HepG2 (cell line): ENCODE results near the gene M1AP. TPM values are rescaled to one million over a fixed set of nuclear protein-coding genes. Genes with fewer than 3 reads are reported as not detected.

Experiments used
- ATAC-seq: fragments of 200-7000 bp; cut with Tn5 transposase; 3 replicates; pipeline ENCODE4 v1.9.1; 2020; ENCODE audit warnings: mild to moderate bottlenecking, moderate library complexity
- BruUV-seq: library from RNA; stranded (reverse); fragments of 400-500 nt; replicated peaks from 2 replicates; lab custom pipeline; 2021; lab: Mats Ljungman, UMichigan
- CTCF ChIA-PET: fragments of 300-600 bp; formaldehyde crosslinking; extraction: SDS; loops from one replicate; lab custom pipeline; 2021; ENCODE audit warnings: low total read pairs, inconsistent platforms, low intra/inter-chr PET ratio; lab: Yijun Ruan, JAX
- POLR2A ChIA-PET: fragments of 350-600 bp; sonication (Branson Sonifier 250); formaldehyde crosslinking; loops from one replicate; lab custom pipeline; 2020; ENCODE audit warnings: antibody characterized with exemption, inconsistent platforms; lab: Yijun Ruan, JAX
- DNase-seq: peaks from one replicate; pipeline ENCODE4 v3.0.0-alpha.2; 2015; ENCODE audit warnings: low spot score
- FAIRE-seq: peaks from 3 replicates; lab custom pipeline; 2011; peaks lifted over from hg19 to GRCh38; lab: Jason Lieb, UNC
- H2AFZ ChIP-seq: one replicate; pipeline ENCODE4 v1.6.1; 2011; ENCODE audit warnings: low read length, inconsistent platforms
- H3K27ac ChIP-seq: fragments of 300-600 bp; 3 replicates; pipeline ENCODE4 v1.8.0; 2011; ENCODE audit warnings: mixed run types, mild to moderate bottlenecking, mixed read lengths, low read length, inconsistent platforms; ENCODE audit not compliant: insufficient read depth; ENCODE audit errors: extremely low read length
- H3K27me3 ChIP-seq, 2 experiments: fragments of 200-600 bp in 1 of 2; 2 replicates in 1 of 2; 3 replicates in 1 of 2; pipeline versions ENCODE4 v1.6.0 to v1.8.0; 2011; ENCODE audit warnings: low read length in 2 of 2, mild to moderate bottlenecking in 2 of 2, moderate library complexity in 2 of 2, inconsistent platforms in 1 of 2; ENCODE audit not compliant: insufficient read depth in 2 of 2, control insufficient read depth in 1 of 2
- H3K36me3 ChIP-seq, 2 experiments: fragments of 200-600 bp in 1 of 2; replicated peaks in 1 of 2; 2 replicates in 1 of 2; 3 replicates in 1 of 2; pipeline versions ENCODE4 v1.5.1 to v1.8.0; 2011; ENCODE audit warnings: low read length in 2 of 2, inconsistent platforms in 1 of 2; ENCODE audit not compliant: insufficient read depth in 2 of 2, control insufficient read depth in 1 of 2
- H3K4me1 ChIP-seq: 2 replicates; pipeline ENCODE4 v1.5.1; 2012; ENCODE audit warnings: low read length, inconsistent platforms; ENCODE audit not compliant: insufficient read depth
- H3K4me2 ChIP-seq: 2 replicates; pipeline ENCODE4 v1.6.0; 2011; ENCODE audit warnings: low read depth, low read length, inconsistent platforms
- H3K4me3 ChIP-seq, 3 experiments: fragments of 200-600 bp in 1 of 3; sonication (generic), shearing (Covaris generic) in 1 of 3; replicated peaks in 1 of 3; 2 replicates each; pipeline ENCODE4 v1.5.1; 2011 to 2016; ENCODE audit warnings: low read length in 3 of 3, inconsistent platforms in 2 of 3, low read depth in 2 of 3, mild to moderate bottlenecking in 2 of 3, control low read depth in 1 of 3, mixed read lengths in 1 of 3; ENCODE audit not compliant: insufficient read depth in 1 of 3
- H3K79me2 ChIP-seq: one replicate; pipeline ENCODE4 v1.6.1; 2011; ENCODE audit warnings: low read length, inconsistent platforms; ENCODE audit not compliant: insufficient read depth
- H3K9ac ChIP-seq: 2 replicates; pipeline ENCODE4 v1.6.0; 2011; ENCODE audit warnings: mild to moderate bottlenecking, low read depth, low read length, inconsistent platforms; ENCODE audit not compliant: insufficient read depth
- H3K9me3 ChIP-seq: 2 replicates; pipeline ENCODE4 v1.5.1; 2012; ENCODE audit warnings: mild to moderate bottlenecking, low read length
- H4K20me1 ChIP-seq: 2 replicates; pipeline ENCODE4 v1.6.0; 2011; ENCODE audit warnings: inconsistent platforms, mild to moderate bottlenecking, low read length, moderate library complexity; ENCODE audit not compliant: insufficient read depth
- CBX2 ChIP-seq, 2 experiments: fragments of 200-600 bp in 1 of 2; sonication (generic); formaldehyde crosslinking in 1 of 2; IDR thresholded peaks; 2 replicates each; pipeline versions ENCODE4 v1.7.0 to v1.8.1; 2018 to 2022; ENCODE audit warnings: low read depth in 2 of 2, low read length in 1 of 2, mild to moderate bottlenecking in 1 of 2, missing genetic modification reagents in 1 of 2
- GZF1 ChIP-seq: sonication (generic); formaldehyde crosslinking; IDR thresholded peaks from 2 replicates; pipeline ENCODE4 v1.5.1; 2020; ENCODE audit warnings: mild to moderate bottlenecking, missing genetic modification reagents
- NBN ChIP-seq: fragments of 450-650 bp; conservative IDR thresholded peaks from 2 replicates; pipeline ENCODE4 v1.6.1; 2017
- ONECUT2 ChIP-seq: sonication (generic); formaldehyde crosslinking; IDR thresholded peaks from 2 replicates; pipeline ENCODE4 v1.4.0; 2020; ENCODE audit warnings: missing genetic modification reagents
- RCOR2 ChIP-seq: IDR thresholded peaks from 2 replicates; pipeline ENCODE4 v1.6.1; 2016; ENCODE audit warnings: missing biosample characterization, missing genetic modification reagents
- U2AF2 ChIP-seq: fragments of 200-400 bp; formaldehyde crosslinking; IDR thresholded peaks from 2 replicates; pipeline ENCODE4 v1.6.1; 2017; ENCODE audit warnings: low read depth, mild to moderate bottlenecking, low read length
- ZBED4 ChIP-seq: sonication (generic); formaldehyde crosslinking; IDR thresholded peaks from 2 replicates; pipeline ENCODE4 v1.4.0; 2020; ENCODE audit warnings: missing genetic modification reagents, borderline replicate concordance
- ZBTB1 ChIP-seq: sonication (generic); formaldehyde crosslinking; IDR thresholded peaks from 2 replicates; pipeline ENCODE4 v1.4.0; 2020; ENCODE audit warnings: missing genetic modification reagents, borderline replicate concordance
- ZNF510 ChIP-seq: sonication (generic); formaldehyde crosslinking; IDR thresholded peaks from 2 replicates; pipeline ENCODE4 v1.4.0; 2020; ENCODE audit warnings: low read depth, mild to moderate bottlenecking, missing genetic modification reagents
- ZNF564 ChIP-seq: sonication (generic); formaldehyde crosslinking; IDR thresholded peaks from 2 replicates; pipeline ENCODE4 v1.8.1; 2023; ENCODE audit warnings: mild to moderate bottlenecking, missing genetic modification reagents
- WGBS: methylation state at CpG from one replicate; pipeline ENCODE4 v1.1.6; 2017; ENCODE audit warnings: low lambda C conversion rate; 5-methylcytosine and 5-hydroxymethylcytosine counted together
- in situ Hi-C: cut with HindIII; loops from 2 replicates; pipeline ENCODE4 v1.10.0; 2017; ENCODE audit warnings: low pct_unique_long_range_greater_than_20kb; ENCODE audit not compliant: extremely low pct_ligation_motif_present
- intact Hi-C: fragments of 100-400 bp; cut with micrococcal nuclease; formaldehyde crosslinking; loops from one replicate; pipeline ENCODE4 v1.10.0; 2022; ENCODE audit not compliant: unreplicated experiment
- polyA plus RNA-seq, 8 experiments: library from polyadenylated mRNA; depleted of rRNA in 3 of 8; stranded (reverse) in 7 of 8; unstranded in 1 of 8; fragments of >200 nt; fragmentation: Illumina TruSeq in 4 of 8; extraction: Trizol in 4 of 8; gene quantifications; 2 replicates each; pipeline versions ENCODE4 v1.2.1 to v1.2.3, GENCODE V29; 2011 to 2016; ENCODE audit warnings: low read depth in 4 of 8, missing spikeins in 1 of 8, mixed read lengths in 1 of 8; ENCODE audit not compliant: insufficient read depth in 1 of 8
- total RNA-seq, 5 experiments: library from RNA; depleted of rRNA; stranded (reverse); fragments of >200 nt; fragmentation: Illumina TruSeq; extraction: Trizol; gene quantifications; 2 replicates each; pipeline ENCODE4 v1.2.3, GENCODE V29; 2016; ENCODE audit warnings: low read depth in 1 of 5
- TF ChIP-seq, protein P1 (sequence below): IDR thresholded peaks from 2 replicates; pipeline ENCODE4 v1.6.1; 2016; ENCODE audit warnings: low read depth, control low read depth
- TF ChIP-seq, protein P2 (sequence below): IDR thresholded peaks from 2 replicates; pipeline ENCODE4 v1.6.1; 2016; ENCODE audit warnings: control low read depth
- TF ChIP-seq, protein P3 (sequence below): sonication (generic); formaldehyde crosslinking; IDR thresholded peaks from 2 replicates; pipeline ENCODE4 v1.4.0; 2020; ENCODE audit warnings: missing genetic modification reagents

Gene M1AP
- total and polyA plus RNA-seq, 2 of the 13 experiments (the other 11 are each of a cell fraction or from before 2014, with no cell fraction given): not detected

DNA sequence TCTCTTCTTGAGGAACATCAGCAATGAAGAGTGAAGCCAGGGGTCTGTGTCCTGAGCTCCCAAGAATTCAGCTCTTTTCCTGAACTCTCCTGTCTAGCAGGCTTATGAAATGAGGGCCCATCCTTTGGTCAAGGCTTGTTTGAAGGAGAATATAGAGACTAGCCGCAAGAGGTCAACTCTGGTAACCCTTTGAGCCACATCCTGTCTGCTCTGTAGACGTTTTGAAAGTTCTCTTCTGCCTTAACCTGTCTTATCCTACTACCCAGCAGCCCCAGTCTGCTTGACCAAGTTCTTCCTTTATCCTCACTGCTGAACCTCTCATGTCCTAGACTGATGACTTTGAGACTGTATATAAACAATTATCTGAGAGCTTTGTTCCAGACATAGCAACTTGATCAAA lies 11.3 kb upstream of the M1AP start (continued):
- TF ChIP-seq, protein P1, sequence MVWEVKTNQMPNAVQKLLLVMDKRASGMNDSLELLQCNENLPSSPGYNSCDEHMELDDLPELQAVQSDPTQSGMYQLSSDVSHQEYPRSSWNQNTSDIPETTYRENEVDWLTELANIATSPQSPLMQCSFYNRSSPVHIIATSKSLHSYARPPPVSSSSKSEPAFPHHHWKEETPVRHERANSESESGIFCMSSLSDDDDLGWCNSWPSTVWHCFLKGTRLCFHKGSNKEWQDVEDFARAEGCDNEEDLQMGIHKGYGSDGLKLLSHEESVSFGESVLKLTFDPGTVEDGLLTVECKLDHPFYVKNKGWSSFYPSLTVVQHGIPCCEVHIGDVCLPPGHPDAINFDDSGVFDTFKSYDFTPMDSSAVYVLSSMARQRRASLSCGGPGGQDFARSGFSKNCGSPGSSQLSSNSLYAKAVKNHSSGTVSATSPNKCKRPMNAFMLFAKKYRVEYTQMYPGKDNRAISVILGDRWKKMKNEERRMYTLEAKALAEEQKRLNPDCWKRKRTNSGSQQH (CRISPR knock-in tag): no peak
- TF ChIP-seq ZBTB1 (CRISPR knock-in tag): no peak
- no peak for TF ChIP-seq U2AF2
- TF ChIP-seq, protein P2, sequence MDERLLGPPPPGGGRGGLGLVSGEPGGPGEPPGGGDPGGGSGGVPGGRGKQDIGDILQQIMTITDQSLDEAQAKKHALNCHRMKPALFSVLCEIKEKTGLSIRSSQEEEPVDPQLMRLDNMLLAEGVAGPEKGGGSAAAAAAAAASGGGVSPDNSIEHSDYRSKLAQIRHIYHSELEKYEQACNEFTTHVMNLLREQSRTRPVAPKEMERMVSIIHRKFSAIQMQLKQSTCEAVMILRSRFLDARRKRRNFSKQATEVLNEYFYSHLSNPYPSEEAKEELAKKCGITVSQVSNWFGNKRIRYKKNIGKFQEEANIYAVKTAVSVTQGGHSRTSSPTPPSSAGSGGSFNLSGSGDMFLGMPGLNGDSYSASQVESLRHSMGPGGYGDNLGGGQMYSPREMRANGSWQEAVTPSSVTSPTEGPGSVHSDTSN (CRISPR knock-in tag): no peak

- Histone ChIP-seq H2AFZ (no peak overlapping the region), H3K27me3 (no peaks in the 10 kb centered on the region), H3K36me3 (no peaks in the 10 kb centered on the region; a peak in 1 of 5 replicates), H3K27ac (no peak overlapping the region), H3K9ac (no peak overlapping the region), H3K4me1 (peaks cover 16% of the 10 kb centered on the region), H3K9me3 (no peaks in the 10 kb centered on the region), H3K4me3 (no peak overlapping the region), H3K79me2 (no peaks in the 10 kb centered on the region), H4K20me1 (no peaks in the 10 kb centered on the region), H3K4me2 (no peak overlapping the region)
- ChIA-PET POLR2A (no interaction called here), CTCF (no interaction called here)
- no peak for ATAC-seq
- 92% methylated on average over 2 of the region's 2 CpGs for WGBS
- no peak for DNase-seq
- TF ChIP-seq GZF1 (CRISPR knock-in tag) (no peak), CBX2 (IDR thresholded peaks at IDR 0.05; ENCODE audit: low read depth, low read length) (no peak), CBX2 (CRISPR knock-in tag; IDR thresholded peaks at IDR 0.05; ENCODE audit: low read depth) (no peak), NBN (no peak), ONECUT2 (CRISPR knock-in tag) (no peak), ZNF564 (no peak), ZNF510 (no peak), RCOR2 (no peak), ZBED4 (CRISPR knock-in tag) (no peak)
- TF ChIP-seq, protein P2 (CRISPR knock-in tag): no peak
- TF ChIP-seq, protein P3, sequence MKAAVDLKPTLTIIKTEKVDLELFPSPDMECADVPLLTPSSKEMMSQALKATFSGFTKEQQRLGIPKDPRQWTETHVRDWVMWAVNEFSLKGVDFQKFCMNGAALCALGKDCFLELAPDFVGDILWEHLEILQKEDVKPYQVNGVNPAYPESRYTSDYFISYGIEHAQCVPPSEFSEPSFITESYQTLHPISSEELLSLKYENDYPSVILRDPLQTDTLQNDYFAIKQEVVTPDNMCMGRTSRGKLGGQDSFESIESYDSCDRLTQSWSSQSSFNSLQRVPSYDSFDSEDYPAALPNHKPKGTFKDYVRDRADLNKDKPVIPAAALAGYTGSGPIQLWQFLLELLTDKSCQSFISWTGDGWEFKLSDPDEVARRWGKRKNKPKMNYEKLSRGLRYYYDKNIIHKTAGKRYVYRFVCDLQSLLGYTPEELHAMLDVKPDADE (CRISPR knock-in tag): no peak
- intact Hi-C loops: no loop called here
- in situ Hi-C loops: no loop called here
- FAIRE-seq: no peak
- no TSS peak for BruUV-seq
Observed at GRCh38 chr2:74658516-74658915, 10.4 kb upstream of the M1AP start.
